NCI-H524 (cell line): ENCODE results near the gene ARL4C.
"Not testable (repeated sequence)": the region's sequence is repeated elsewhere in the genome, so short reads cannot be mapped to it uniquely, and the experiment has no call there.

Source experiments
- DNase-seq, 2 experiments: peaks; one replicate each; lab custom pipeline; 2025; lab: John Stamatoyannopoulos, UW

The ARL4C gene

GRCh38 chr2:234476766-234477165 is 20.1 kb downstream of the ARL4C start:
- DNase-seq: no peak

- no peak for DNase-seq
Measured at GRCh38 chr2:234474654-234475053, 22.2 kb downstream of the ARL4C start.

DNA sequence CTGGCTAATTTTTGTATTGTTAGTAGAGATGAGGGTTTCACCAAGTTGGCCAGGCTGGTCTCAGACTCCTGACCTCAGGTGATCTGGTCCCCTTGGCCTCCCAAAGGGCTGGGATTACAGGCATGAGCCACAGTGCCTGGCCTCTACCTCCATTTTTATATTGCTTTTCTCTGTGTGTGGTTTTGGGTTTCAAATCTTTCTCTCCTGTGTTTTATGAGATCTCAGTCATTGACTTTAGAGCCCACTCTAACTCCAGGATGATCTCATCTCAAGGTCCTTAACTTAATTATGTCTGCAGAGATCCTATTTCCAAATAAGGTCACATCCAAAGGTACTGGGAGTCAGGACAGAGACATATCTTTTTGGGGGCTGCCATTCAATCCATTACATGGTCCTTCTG is 24.7 kb downstream of the ARL4C start:
- DNase-seq: no peak

DNA sequence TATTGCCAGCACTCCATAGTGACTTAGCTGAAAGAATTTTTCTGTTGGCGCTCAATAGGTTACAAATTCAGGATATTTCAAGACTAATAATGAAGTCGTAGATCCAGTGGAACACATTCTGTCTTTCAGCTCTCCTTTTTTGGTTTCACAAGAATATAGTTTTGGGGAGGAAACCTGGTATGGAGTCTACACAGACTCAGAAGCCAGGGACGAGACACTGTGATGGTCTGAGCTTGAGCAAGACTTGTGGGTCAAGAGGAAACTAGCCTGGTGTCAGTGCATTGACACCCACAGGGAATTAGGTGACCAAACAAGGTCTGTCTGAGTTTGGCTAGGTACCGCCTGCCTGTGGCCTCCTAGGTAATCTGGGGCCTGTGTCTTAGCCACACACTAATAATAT is 26.9 kb downstream of the ARL4C start:
- no peak for DNase-seq

DNA sequence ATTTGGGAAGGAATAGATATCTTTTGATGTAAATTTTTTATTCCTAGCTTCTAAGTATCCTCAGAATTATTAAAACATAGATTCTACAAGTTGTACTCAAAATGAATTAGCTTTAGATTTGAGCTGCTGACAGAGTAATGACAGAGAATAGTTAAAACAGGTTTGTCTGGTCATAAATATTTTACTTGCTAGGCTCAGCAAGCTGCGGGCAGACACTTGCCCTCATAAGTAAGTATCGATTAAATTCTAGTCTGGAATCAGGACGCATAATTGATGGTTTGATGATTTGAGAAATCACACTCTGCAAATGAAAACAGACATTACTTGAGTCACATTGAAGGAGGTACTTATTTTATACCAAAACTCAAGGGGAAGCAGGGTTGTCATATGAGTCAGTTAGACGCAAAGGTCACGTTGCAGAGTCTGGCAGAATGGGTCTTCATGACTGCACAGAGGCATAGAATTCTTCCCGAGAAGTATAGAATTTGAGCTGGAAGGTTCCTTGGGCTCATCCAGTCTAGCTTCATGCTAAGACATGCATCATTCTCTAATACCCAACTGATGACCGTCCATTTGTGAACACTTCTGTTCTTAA is 27.5 kb downstream of the ARL4C start:
- DNase-seq: no peak

- DNase-seq: no peak
Measured at GRCh38 chr2:234468503-234468902, 28.4 kb downstream of the ARL4C start.

DNA sequence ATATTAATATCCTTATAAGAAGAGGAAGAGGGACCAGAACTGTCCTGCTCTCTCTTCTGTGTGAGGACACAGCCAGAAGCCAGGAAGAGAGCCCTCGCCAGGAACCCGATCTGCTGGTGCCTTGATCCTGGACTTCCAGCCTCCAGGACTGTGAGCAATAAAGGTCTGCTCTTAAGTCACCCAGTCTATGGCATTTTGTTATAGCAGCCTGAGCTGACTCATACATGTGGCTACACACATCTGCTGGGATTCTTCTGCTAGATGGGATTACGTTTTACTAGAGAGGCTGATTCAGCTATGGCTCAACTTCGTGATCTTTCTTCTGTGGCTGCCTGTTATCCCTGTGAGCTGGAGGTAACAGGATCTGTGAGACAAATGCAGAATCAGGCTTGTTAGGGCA is 29.6 kb downstream of the ARL4C start:
- DNase-seq: no peak

DNA sequence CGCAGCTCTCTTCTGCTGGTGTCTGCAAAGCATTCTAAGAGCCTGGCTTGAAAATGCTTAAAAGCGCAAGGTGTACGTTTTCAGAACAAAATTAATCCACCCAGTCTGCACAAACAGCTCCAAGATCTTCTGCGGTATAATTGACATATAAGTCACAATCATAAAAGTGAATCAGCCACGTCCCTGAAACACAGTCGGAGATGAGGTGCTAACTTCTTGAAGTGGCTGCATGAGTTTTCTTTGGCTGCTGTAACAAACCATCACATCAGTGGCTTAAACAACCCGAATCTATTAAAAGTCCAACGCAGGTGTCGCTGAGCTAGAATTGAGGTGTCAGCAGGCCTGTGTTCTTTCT is 32.6 kb downstream of the ARL4C start:
- no peak for DNase-seq

DNA sequence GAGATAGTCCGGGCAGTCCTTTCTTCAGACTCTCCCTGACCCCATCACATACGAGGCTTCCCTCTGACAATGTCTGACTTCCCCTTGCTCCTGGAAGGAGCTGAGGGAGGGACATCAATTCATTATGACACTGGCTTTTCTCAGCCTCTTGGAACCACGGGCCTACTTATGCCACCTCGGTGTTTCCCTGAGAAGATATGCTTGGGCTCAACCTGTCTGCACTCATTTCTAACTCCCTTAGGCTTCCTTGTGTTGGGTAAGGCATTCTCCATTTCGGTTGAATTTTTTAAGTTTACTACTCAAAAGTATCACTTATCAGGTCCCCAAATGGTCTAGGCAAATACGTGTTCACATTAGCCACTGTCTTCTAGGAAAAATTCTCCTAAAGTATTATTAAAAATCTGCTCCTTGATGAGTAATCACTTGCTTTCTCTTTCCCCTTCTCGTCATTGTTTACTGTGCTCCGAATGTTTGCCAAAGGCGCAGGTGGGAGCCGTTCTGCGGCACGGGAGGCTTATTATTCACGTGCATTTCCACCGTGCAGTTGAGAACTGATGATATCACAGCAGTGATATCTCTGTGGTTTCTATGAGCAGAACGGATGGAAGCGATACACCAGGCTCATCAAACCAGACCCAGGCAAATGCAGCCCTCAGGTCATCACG is 33.1 kb downstream of the ARL4C start:
- no peak for DNase-seq

- no peak for DNase-seq
Measured at GRCh38 chr2:234462218-234462992, 34.5 kb downstream of the ARL4C start.

- DNase-seq: no peak
Measured at GRCh38 chr2:234459401-234460009, 37.4 kb downstream of the ARL4C start.

- no peak for DNase-seq
Measured at GRCh38 chr2:234458466-234458865, 38.4 kb downstream of the ARL4C start.

- no peak for DNase-seq
Measured at GRCh38 chr2:234457421-234457820, 39.5 kb downstream of the ARL4C start.

DNA sequence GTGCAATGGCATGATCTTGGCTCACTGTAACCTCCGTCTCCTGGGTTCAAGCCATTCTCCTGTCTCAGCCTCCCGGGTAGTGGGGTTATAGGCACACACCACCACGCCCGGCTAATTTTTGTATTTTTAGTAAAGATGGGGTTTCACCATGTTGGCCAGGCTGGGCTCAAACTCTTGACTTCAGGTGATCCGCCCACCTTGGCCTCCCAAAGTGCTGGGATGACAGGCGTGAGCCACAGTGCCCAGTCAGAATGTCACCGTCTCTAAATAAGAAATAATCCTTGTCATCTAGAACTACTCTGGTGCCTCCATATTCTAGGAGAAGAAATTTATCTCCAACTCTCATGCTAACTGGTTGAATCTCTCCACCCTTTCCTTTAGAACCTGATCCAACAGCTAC is 41.6 kb downstream of the ARL4C start:
- DNase-seq: not testable (repeated sequence)

- DNase-seq: no peak
Measured at GRCh38 chr2:234454433-234454832, 42.4 kb downstream of the ARL4C start.

- DNase-seq: no peak
Measured at GRCh38 chr2:234453216-234453615, 43.7 kb downstream of the ARL4C start.

DNA sequence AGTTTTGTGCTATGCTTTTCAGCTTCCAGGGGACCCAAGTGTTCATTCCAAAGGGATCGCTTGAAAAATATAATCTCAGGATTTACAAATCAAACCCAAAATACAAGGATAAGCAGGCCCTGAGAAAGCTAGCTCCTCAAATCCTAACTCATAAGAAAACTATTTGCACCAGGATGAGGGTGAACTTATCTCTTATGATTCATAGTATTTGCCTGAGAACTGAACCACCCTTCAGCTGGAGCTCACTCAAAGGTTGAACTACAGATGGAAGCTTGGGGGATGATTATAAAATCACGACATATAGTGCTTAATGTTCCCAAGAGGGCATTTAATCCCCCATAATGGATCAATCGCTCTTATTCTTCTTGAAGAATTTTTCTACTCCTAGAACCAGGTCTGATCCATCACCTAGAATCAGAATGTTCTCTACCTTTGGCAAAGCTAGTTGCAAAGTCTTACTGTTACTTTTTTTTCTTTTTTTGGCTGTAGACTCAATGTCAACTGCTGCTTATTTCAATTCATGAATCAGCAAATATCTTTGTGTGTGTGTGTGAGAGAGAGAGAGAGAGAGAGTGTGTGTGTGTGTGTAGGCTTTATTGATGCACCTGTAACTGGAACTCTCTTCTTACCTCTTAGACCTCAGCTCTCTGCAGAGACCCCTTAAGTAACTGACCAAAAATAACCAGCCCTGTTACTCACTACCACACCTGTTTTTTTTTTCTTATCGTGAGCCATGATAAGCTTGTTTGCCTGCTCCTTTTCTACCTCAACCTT is 44.8 kb downstream of the ARL4C start:
- no peak for DNase-seq

- no peak for DNase-seq
Measured at GRCh38 chr2:234451242-234451641, 45.6 kb downstream of the ARL4C start.

DNA sequence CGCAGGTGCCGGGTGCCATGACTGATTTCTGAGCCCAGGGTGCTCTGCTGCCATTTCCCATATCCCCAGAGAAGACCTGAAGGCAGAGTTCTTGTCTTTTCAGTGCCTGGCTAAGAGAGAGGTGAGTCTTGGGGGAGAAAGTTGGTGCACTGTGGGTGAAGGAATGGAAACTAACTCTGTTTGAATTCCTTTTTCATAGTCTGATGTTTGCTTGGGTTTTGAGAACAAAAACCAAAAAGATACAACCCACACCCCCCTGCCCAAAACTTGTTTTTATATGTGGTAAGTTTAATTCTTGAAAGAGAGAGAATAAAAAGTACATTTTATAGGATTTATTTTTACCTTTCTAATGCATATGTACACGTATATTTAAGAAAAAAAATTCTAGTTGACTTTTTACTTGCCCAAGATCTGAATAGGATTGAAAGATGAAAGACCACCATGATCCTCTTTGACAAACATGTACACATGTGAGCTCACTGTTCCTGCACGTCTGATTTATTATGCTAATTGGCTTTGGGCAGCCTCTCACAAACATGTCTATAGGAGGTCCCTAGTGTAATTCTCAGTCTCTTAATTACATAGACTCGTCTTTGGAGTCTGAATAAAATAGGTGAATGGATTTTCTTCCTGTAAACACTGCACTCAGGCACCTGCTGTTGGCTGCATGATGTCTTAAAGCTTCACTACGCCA is 46.3 kb downstream of the ARL4C start:
- no peak for DNase-seq

DNA sequence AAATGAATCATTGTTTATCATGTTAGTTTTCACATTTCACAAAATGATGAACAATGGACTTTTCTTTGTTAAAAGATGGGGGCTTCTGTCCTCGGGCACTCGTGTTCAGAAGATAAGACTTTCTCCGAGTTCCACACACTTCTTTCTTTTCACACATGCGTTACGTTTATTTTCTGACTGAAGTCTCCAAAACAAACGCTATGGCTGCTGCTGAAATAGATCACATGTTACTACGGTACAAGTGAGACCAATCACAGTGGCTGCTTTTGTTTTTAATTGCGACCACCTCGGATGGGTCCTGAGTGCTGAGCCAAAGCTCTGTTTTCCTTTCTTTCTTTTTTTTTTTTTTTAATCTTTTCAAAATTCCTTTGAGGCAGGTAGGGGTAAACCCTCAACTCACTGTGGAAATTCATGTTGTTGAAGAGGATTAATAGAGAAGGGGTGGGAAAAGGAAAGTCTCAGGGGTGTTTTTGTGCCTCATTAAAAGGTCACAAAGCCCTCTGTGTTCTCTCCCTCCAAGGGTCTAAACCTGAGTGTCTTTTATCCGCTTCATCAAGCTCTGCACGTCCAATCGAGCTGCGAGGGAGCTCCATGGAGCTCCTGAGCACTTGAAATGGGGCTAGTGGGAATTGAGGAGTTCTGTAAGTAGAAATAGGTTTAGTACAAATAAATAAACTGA is 48.2 kb downstream of the ARL4C start:
- no peak for DNase-seq

DNA sequence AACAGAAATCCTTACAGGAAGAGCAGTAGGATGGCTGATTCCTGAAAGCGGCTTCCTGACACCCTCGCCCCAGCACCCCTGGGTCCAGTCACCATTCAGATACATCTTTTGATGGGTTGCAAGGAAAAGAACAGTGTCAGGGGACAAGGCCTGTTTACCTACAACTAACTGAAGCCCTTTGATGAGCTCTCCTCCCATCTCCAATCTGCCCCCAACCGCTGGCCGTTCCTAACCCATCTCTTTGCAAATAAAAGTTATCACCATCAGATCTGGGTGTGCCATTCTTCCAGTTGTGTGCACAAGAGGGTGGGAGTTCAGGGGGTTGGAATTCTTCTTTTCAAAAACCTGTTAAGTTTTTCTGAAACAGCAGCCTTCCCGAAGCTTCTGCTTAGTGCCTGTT is 48.9 kb downstream of the ARL4C start:
- no peak for DNase-seq
